Stimulated activated CD4-positive, alpha-beta T cell treated with anti-CD3 and anti-CD28 coated beads, Interleukin-1b, Interleukin-23, amount 100 ng/mL, for 4 hours (primary cell): ENCODE results near the gene SND1.
A peak's percentile ranks its signal among the peaks of the same experiment; 100 is the strongest.

ENCODE experiments used
- DNase-seq, 2 donors: peaks; one replicate each; pipeline ENCODE4 v3.0.0-alpha.2; 2020; ENCODE audit warnings: low read depth in 2 of 2

SND1 gene

GRCh38 chr7:127799535-127800305 is 147.7 kb downstream of the SND1 start:
- DNase-seq: no peak

- DNase-seq: no peak
These were observed 150.9 kb downstream of the SND1 start for GRCh38 chr7:127802845-127803244.

GRCh38 chr7:127803626-127804025 is 151.6 kb downstream of the SND1 start:
- no peak for DNase-seq

GRCh38 chr7:127807340-127807739 is 155.3 kb downstream of the SND1 start:
- DNase-seq: no peak

GRCh38 chr7:127807829-127808228 is 155.8 kb downstream of the SND1 start:
- DNase-seq: no peak

- DNase-seq: no peak
These were observed 157.3 kb downstream of the SND1 start for GRCh38 chr7:127809261-127809702.

- DNase-seq: no peak
These were observed 158.1 kb downstream of the SND1 start for GRCh38 chr7:127810113-127810512.

GRCh38 chr7:127810696-127811660 is 159.0 kb downstream of the SND1 start:
- no peak for DNase-seq

GRCh38 chr7:127812540-127812939 is 160.5 kb downstream of the SND1 start:
- DNase-seq: no peak

- no peak for DNase-seq
These were observed 162.1 kb downstream of the SND1 start for GRCh38 chr7:127813991-127814541.

GRCh38 chr7:127815631-127816145 is 163.7 kb downstream of the SND1 start:
- DNase-seq: no peak

- no peak for DNase-seq
These were observed 164.6 kb downstream of the SND1 start for GRCh38 chr7:127816354-127817190.

GRCh38 chr7:127817466-127817865 is 165.5 kb downstream of the SND1 start:
- DNase-seq: no peak

GRCh38 chr7:127818306-127818705 is 166.3 kb downstream of the SND1 start:
- no peak for DNase-seq

- DNase-seq: peak in 1 of 2 donors; percentile 8
These were observed 168.2 kb downstream of the SND1 start for GRCh38 chr7:127819975-127820731.

GRCh38 chr7:127820732-127821085 is 168.7 kb downstream of the SND1 start:
- no peak for DNase-seq

- no peak for DNase-seq
These were observed 169.2 kb downstream of the SND1 start for GRCh38 chr7:127821146-127821545.

GRCh38 chr7:127822822-127823508 is 171.0 kb downstream of the SND1 start:
- DNase-seq: no peak

- DNase-seq: no peak
These were observed 172.7 kb downstream of the SND1 start for GRCh38 chr7:127824682-127825081.
